GM23338 (cell line): ENCODE data around the gene INPP5A. TPM values are rescaled to one million over a fixed set of nuclear protein-coding genes. Genes with fewer than 3 reads are reported as not detected.

Experiments
- ATAC-seq: fragments of 200-7000 bp; cut with Tn5 transposase; 3 replicates; pipeline ENCODE4 v1.9.1; 2020
- DNase-seq: peaks from one replicate; pipeline ENCODE4 v3.0.0-alpha.2; 2015; ENCODE audit warnings: low spot score
- H2AFZ ChIP-seq: fragments of 200-600 bp; sonication (generic); 2 replicates; pipeline ENCODE4 v1.8.0; 2016; ENCODE audit warnings: antibody characterized with exemption, mild to moderate bottlenecking, moderate library complexity
- H3F3A ChIP-seq: fragments of 200-600 bp; sonication (generic); replicated peaks from 2 replicates; pipeline ENCODE4 v1.8.0; 2017; ENCODE audit warnings: antibody characterized with exemption, mixed run types, low read depth
- H3K27ac ChIP-seq: fragments of 200-600 bp; sonication (generic); 2 replicates; pipeline ENCODE4 v1.6.1; 2016; ENCODE audit warnings: low read depth
- H3K27me3 ChIP-seq: fragments of 200-600 bp; sonication (generic); 2 replicates; pipeline ENCODE4 v1.8.0; 2016; ENCODE audit warnings: mild to moderate bottlenecking, mixed run types, moderate library complexity; ENCODE audit not compliant: insufficient read depth
- H3K36me3 ChIP-seq: fragments of 200-600 bp; sonication (generic); 2 replicates; pipeline ENCODE4 v1.8.0; 2016; ENCODE audit warnings: mild to moderate bottlenecking; ENCODE audit not compliant: insufficient read depth
- H3K4me1 ChIP-seq: fragments of 200-600 bp; sonication (generic); 2 replicates; pipeline ENCODE4 v1.8.0; 2016; ENCODE audit warnings: mild to moderate bottlenecking, moderate library complexity; ENCODE audit not compliant: insufficient read depth
- H3K4me2 ChIP-seq: fragments of 200-600 bp; sonication (generic); 2 replicates; pipeline ENCODE4 v1.7.1; 2017; ENCODE audit warnings: mixed run types
- H3K4me3 ChIP-seq: fragments of 200-600 bp; sonication (generic); 2 replicates; pipeline ENCODE4 v1.6.1; 2016; ENCODE audit warnings: mixed run types
- H3K79me2 ChIP-seq: fragments of 200-600 bp; sonication (generic); replicated peaks from 2 replicates; pipeline ENCODE4 v1.8.0; 2017; ENCODE audit warnings: mild to moderate bottlenecking; ENCODE audit not compliant: insufficient read depth
- H3K9me2 ChIP-seq: fragments of 200-600 bp; sonication (generic); 2 replicates; pipeline ENCODE4 v1.8.0; 2017; ENCODE audit not compliant: insufficient read depth
- H4K20me1 ChIP-seq: fragments of 200-600 bp; sonication (generic); replicated peaks from 2 replicates; pipeline ENCODE4 v1.8.0; 2017; ENCODE audit warnings: mild to moderate bottlenecking; ENCODE audit not compliant: insufficient read depth
- H3K27ac Mint-ChIP-seq: 2 replicates; pipeline ENCODE4 v1.8.0; 2020; ENCODE audit warnings: inconsistent platforms, mild to moderate bottlenecking, moderate library complexity, mixed read lengths
- H3K27me3 Mint-ChIP-seq: 3 replicates; pipeline ENCODE4 v1.8.0; 2022; ENCODE audit warnings: low read depth, mild to moderate bottlenecking, moderate library complexity, mixed read lengths, inconsistent platforms; ENCODE audit not compliant: insufficient read depth, poor library complexity
- H3K36me3 Mint-ChIP-seq: 3 replicates; pipeline ENCODE4 v1.8.0; 2021; ENCODE audit warnings: low read depth, mild to moderate bottlenecking, inconsistent platforms, moderate library complexity, mixed read lengths
- H3K4me1 Mint-ChIP-seq: 3 replicates; pipeline ENCODE4 v1.8.0; 2020; ENCODE audit warnings: mild to moderate bottlenecking, inconsistent platforms, mixed read lengths
- H3K4me3 Mint-ChIP-seq: 3 replicates; pipeline ENCODE4 v1.8.0; 2021; ENCODE audit warnings: moderate library complexity, mild to moderate bottlenecking, inconsistent platforms, mixed read lengths
- H3K9me3 Mint-ChIP-seq: 3 replicates; pipeline ENCODE4 v1.8.0; 2020; ENCODE audit warnings: moderate library complexity, mild to moderate bottlenecking, inconsistent platforms, mixed read lengths
- CREB1 ChIP-seq: fragments of 250-450 bp; sonication (Bioruptor Pico); IDR thresholded peaks from 2 replicates; pipeline ENCODE4 v1.5.0; 2020; ENCODE audit warnings: low read depth, mild to moderate bottlenecking, moderate library complexity
- CTCF ChIP-seq, 2 experiments: fragments of 200-600 bp in 1 of 2; sonication (generic) in 1 of 2; conservative IDR thresholded peaks; 2 replicates each; pipeline versions ENCODE4 v1.5.1 to v1.6.1; 2016 to 2017; ENCODE audit warnings: antibody characterized with exemption in 2 of 2, low read depth in 2 of 2, mild to moderate bottlenecking in 2 of 2, moderate library complexity in 1 of 2
- EZH2 ChIP-seq: fragments of 200-600 bp; sonication (generic); IDR thresholded peaks from one replicate; pipeline ENCODE4 v1.8.0; 2017; ENCODE audit warnings: antibody characterized with exemption, mild to moderate bottlenecking, low read depth; ENCODE audit not compliant: unreplicated experiment
- EZH2phosphoT487 ChIP-seq: fragments of 200-600 bp; sonication (generic); IDR thresholded peaks from one replicate; pipeline ENCODE4 v1.8.1; 2018; ENCODE audit warnings: antibody characterized with exemption; ENCODE audit not compliant: unreplicated experiment
- JUNB ChIP-seq: IDR thresholded peaks from one replicate; pipeline ENCODE4 v1.6.1; 2016; ENCODE audit warnings: antibody characterized with exemption; ENCODE audit not compliant: unreplicated experiment
- STAT1 ChIP-seq: IDR thresholded peaks from one replicate; pipeline ENCODE4 v1.6.1; 2016; ENCODE audit warnings: antibody characterized with exemption; ENCODE audit not compliant: unreplicated experiment
- ZNF114 ChIP-seq: fragments of 250-450 bp; sonication (Bioruptor Pico); IDR thresholded peaks from 2 replicates; pipeline ENCODE4 v1.5.0; 2020; ENCODE audit warnings: mild to moderate bottlenecking, moderate library complexity
- ZNF462 ChIP-seq: fragments of 250-450 bp; sonication (Bioruptor Pico); IDR thresholded peaks from 2 replicates; pipeline ENCODE4 v1.5.0; 2020; ENCODE audit warnings: mild to moderate bottlenecking, moderate library complexity
- polyA plus RNA-seq: library from polyadenylated mRNA; unstranded; fragments of >200 nt; fragmentation: Nextera tagmentation; extraction: Ambion mirVana; gene quantifications from 2 replicates; pipeline ENCODE4 v1.2.1, GENCODE V29; 2016
- total RNA-seq: library from RNA; depleted of rRNA; stranded (reverse); fragments of >200 nt; shearing (Covaris generic); gene quantifications from 2 replicates; pipeline ENCODE4 v1.2.3, GENCODE V29; 2014

The INPP5A gene
- total and polyA plus RNA-seq, 2 experiments from 2014 or later: 5.9 to 40.6 TPM

GRCh38 chr10:132802048-132802447 is 264.5 kb downstream of the INPP5A start (continued):
- TF ChIP-seq ZNF114 (CRISPR knock-in tag) (no peak), EZH2phosphoT487 (no peak), JUNB (no peak), EZH2 (no peak), CREB1 (no peak), STAT1 (no peak)

- Histone ChIP-seq H3K79me2 (no peaks in the 10 kb centered on the region), H3K4me1 (no peaks in the 10 kb centered on the region), H3K9me2 (no peaks in the 10 kb centered on the region), H3K4me3 (no peak overlapping the region), H3F3A (no peaks in the 10 kb centered on the region), H3K27ac (no peak overlapping the region), H3K4me2 (no peak overlapping the region), H3K36me3 (no peaks in the 10 kb centered on the region), H4K20me1 (no peaks in the 10 kb centered on the region), H2AFZ (no peak overlapping the region), H3K27me3 (no peaks in the 10 kb centered on the region)
- DNase-seq: no peak
- Mint-ChIP-seq H3K4me3 (no peak overlapping the region), H3K4me1 (peaks cover 4% of the 10 kb centered on the region; the same call in 1 of the 3 replicates), H3K27ac (no peak overlapping the region), H3K27me3 (peaks cover 6% of the 10 kb centered on the region), H3K9me3 (0 out of 3 replicates have a peak, but pooled peaks cover 3% of the 10 kb centered on the region), H3K36me3 (no peaks in the 10 kb centered on the region; the same call in 2 of the 3 replicates)
- no peak for TF ChIP-seq ZNF462 (CRISPR knock-in tag)
- TF ChIP-seq CTCF (conservative IDR thresholded peaks at IDR 0.05; ENCODE audit: low read depth in 2 of 2): peak in 1 of 2 experiments; percentile 51; a peak in 2 of 4 replicates
- ATAC-seq: peak; percentile 56
These were observed 265.2 kb downstream of the INPP5A start for GRCh38 chr10:132802694-132803320.
